ENCODE measurements around the gene TMEM240. TPM values are rescaled to one million over a fixed set of nuclear protein-coding genes. Genes with fewer than 3 reads are reported as not detected.

The TMEM240 gene
- total and polyA plus RNA-seq, 2 of the 8 experiments (the other 6 are each of a cell fraction or from before 2014, with no cell fraction given) = 3.6 to 5.7 TPM

DNA sequence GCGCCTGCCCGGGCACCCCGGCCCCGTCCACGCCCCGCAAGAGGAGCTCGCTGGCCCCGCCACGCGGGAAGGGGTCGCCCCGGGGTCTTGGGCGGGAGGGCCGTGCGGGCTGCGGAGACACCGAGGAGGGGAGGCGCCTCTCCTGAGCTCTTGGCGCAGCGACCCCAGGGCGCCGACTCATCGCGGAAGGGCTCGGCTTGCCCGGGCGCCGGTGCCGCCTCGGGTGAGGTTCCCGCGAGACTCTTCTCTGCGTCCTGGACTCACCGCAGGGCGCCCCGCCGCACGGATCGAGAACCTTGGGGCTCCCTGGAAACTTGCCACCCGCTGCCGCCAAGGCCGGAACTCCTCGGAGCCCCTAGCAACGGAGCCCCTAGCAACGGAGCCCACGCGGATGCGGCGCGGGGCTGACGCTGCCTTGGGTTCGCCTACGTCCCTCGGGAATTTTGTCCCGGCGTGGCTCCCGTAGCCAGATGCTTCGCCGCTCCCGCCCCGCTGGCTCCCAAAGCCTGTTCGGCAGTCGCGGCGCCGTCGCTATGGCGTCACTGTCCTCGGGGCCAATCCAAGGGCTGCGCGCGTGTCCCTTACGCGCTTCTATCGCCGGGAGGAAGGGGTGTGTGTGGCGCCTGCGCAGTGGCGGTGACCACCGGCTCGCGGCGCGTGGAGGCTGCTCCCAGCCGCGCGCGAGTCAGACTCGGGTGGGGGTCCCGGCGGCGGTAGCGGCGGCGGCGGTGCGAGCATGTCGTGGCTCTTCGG lies 28.7 kb downstream of the TMEM240 start, which contains the start of gene ATAD3A (continued):
- TF ChIP-seq, protein P1, sequence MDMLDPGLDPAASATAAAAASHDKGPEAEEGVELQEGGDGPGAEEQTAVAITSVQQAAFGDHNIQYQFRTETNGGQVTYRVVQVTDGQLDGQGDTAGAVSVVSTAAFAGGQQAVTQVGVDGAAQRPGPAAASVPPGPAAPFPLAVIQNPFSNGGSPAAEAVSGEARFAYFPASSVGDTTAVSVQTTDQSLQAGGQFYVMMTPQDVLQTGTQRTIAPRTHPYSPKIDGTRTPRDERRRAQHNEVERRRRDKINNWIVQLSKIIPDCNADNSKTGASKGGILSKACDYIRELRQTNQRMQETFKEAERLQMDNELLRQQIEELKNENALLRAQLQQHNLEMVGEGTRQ (IDR thresholded peaks at IDR 0.05; ENCODE audit: low read length) = no peak
- TF ChIP-seq TAF1 (IDR thresholded peaks at IDR 0.05; ENCODE audit: low read depth, low read length) = 0 out of 2 replicates have a peak, but pooled peaks have one; percentile 56
- peak; percentile 12; the same call in 1 of the 2 replicates for TF ChIP-seq TBP (IDR thresholded peaks at IDR 0.05; ENCODE audit: low read depth, low read length)
- TF ChIP-seq KDM4A (IDR thresholded peaks at IDR 0.05; ENCODE audit: low read depth, low read length, severe bottlenecking) = peak; percentile 60
- no peak for TF ChIP-seq ZNF274 (IDR thresholded peaks at IDR 0.05; ENCODE audit: borderline replicate concordance, extremely low read depth, low read length)
- TF ChIP-seq BRCA1 (IDR thresholded peaks at IDR 0.05; ENCODE audit: low read depth, low read length) = peak; percentile 63
- TF ChIP-seq, protein P2, sequence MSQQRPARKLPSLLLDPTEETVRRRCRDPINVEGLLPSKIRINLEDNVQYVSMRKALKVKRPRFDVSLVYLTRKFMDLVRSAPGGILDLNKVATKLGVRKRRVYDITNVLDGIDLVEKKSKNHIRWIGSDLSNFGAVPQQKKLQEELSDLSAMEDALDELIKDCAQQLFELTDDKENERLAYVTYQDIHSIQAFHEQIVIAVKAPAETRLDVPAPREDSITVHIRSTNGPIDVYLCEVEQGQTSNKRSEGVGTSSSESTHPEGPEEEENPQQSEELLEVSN (IDR thresholded peaks at IDR 0.05) = peak; percentile 59
- peak; percentile 72 for TF ChIP-seq SRF (IDR thresholded peaks at IDR 0.05; ENCODE audit: low read depth, low read length)
- peak; percentile 57 for TF ChIP-seq SP1 (IDR thresholded peaks at IDR 0.05; ENCODE audit: low read depth, low read length)
- TF ChIP-seq RFX5 (IDR thresholded peaks at IDR 0.05; ENCODE audit: borderline replicate concordance, low read depth, low read length) = no peak
- TF ChIP-seq PHF8 (conservative IDR thresholded peaks at IDR 0.05; ENCODE audit: low read depth, low read length) = peak; percentile 69
- peak; percentile 92 for TF ChIP-seq CHD2 (IDR thresholded peaks at IDR 0.05; ENCODE audit: low read length)
- peak; percentile 96 for TF ChIP-seq SIN3A (conservative IDR thresholded peaks at IDR 0.05 in 1 of 2, IDR thresholded peaks at IDR 0.05 in 1 of 2; ENCODE audit: low read depth in 1 of 2, low read length in 2 of 2)
